GM06990 (cell line): ENCODE measurements around the gene SOAT2.
A peak's percentile ranks its signal among the peaks of the same experiment; 100 is the strongest.

Experiments
- DNase-seq: peaks from one replicate; pipeline ENCODE4 v3.0.0-alpha.2; 2011; ENCODE audit not compliant: insufficient read length; ENCODE audit errors: extremely low read depth
- H3K27me3 ChIP-seq: replicated peaks from 2 replicates; pipeline ENCODE4 v1.6.0; 2011; ENCODE audit warnings: low read length; ENCODE audit not compliant: control insufficient read depth, insufficient read depth
- H3K36me3 ChIP-seq: 2 replicates; pipeline ENCODE4 v1.5.1; 2011; ENCODE audit warnings: low read length; ENCODE audit not compliant: control insufficient read depth, insufficient read depth
- H3K4me3 ChIP-seq: replicated peaks from 2 replicates; pipeline ENCODE4 v1.5.1; 2011; ENCODE audit warnings: low read depth, mild to moderate bottlenecking, control low read depth, low read length
- CTCF ChIP-seq: IDR thresholded peaks from 2 replicates; pipeline ENCODE4 v1.5.1; 2011; ENCODE audit warnings: low read length, control low read depth, mild to moderate bottlenecking, inconsistent platforms; ENCODE audit not compliant: insufficient read depth, poor library complexity, severe bottlenecking

Gene SOAT2

GRCh38 chr12:53064613-53065436, 38.5 kb upstream of the SOAT2 start:
- H3K4me3 ChIP-seq = no peak overlapping the region
- peaks cover 12% of the 10 kb centered on the region for H3K36me3 ChIP-seq
- DNase-seq = no peak
- no peaks in the 10 kb centered on the region; the same call in 1 of the 2 replicates for H3K27me3 ChIP-seq
- TF ChIP-seq CTCF = no peak

- TF ChIP-seq CTCF = no peak
- Histone ChIP-seq H3K4me3 (no peak overlapping the region), H3K36me3 (peaks cover 14% of the 10 kb centered on the region), H3K27me3 (no peaks in the 10 kb centered on the region; the same call in 1 of the 2 replicates)
- DNase-seq = no peak
These were observed 37.8 kb upstream of the SOAT2 start for GRCh38 chr12:53065470-53065869.

GRCh38 chr12:53065975-53066931, 37.0 kb upstream of the SOAT2 start:
- TF ChIP-seq CTCF = peak; percentile 85
- no peak for DNase-seq
- peaks cover 14% of the 10 kb centered on the region for H3K36me3 ChIP-seq
- H3K27me3 ChIP-seq = no peaks in the 10 kb centered on the region
- H3K4me3 ChIP-seq = no peak overlapping the region

GRCh38 chr12:53067074-53067992, 36.0 kb upstream of the SOAT2 start:
- DNase-seq = no peak
- Histone ChIP-seq H3K4me3 (no peak overlapping the region), H3K36me3 (peaks cover 14% of the 10 kb centered on the region), H3K27me3 (no peaks in the 10 kb centered on the region)
- TF ChIP-seq CTCF = no peak
